ENCODE data around the gene GMDS.

The GMDS gene

GRCh38 chr6:1639430-1639829 lies 606.0 kb downstream of the GMDS start:
- no peaks in the 10 kb centered on the region for H3K27me3 ChIP-seq
- no peaks in the 10 kb centered on the region for H3K36me3 ChIP-seq
- no peak for DNase-seq
- TF ChIP-seq CTCF (IDR thresholded peaks at IDR 0.05; ENCODE audit: low read depth, low read length) = no peak
- H3K4me1 ChIP-seq = peaks cover 5% of the 10 kb centered on the region
- H3K9me3 ChIP-seq = no peaks in the 10 kb centered on the region
- no peak overlapping the region for H3K4me3 ChIP-seq (ENCODE audit: low read depth, low read length)

GRCh38 chr6:1636971-1637871 lies 608.2 kb downstream of the GMDS start:
- no peaks in the 10 kb centered on the region for H3K36me3 ChIP-seq
- no peaks in the 10 kb centered on the region for H3K27me3 ChIP-seq
- no peak for TF ChIP-seq CTCF (IDR thresholded peaks at IDR 0.05; ENCODE audit: low read depth, low read length)
- peaks cover 5% of the 10 kb centered on the region for H3K4me1 ChIP-seq
- H3K9me3 ChIP-seq = no peaks in the 10 kb centered on the region
- no peak for DNase-seq
- H3K4me3 ChIP-seq (ENCODE audit: low read depth, low read length) = no peak overlapping the region

GRCh38 chr6:1636272-1636825 lies 609.1 kb downstream of the GMDS start:
- no peak for TF ChIP-seq CTCF (IDR thresholded peaks at IDR 0.05; ENCODE audit: low read depth, low read length)
- H3K9me3 ChIP-seq = no peaks in the 10 kb centered on the region
- H3K4me1 ChIP-seq = peaks cover 5% of the 10 kb centered on the region
- H3K36me3 ChIP-seq = no peaks in the 10 kb centered on the region
- no peaks in the 10 kb centered on the region for H3K27me3 ChIP-seq
- no peak overlapping the region for H3K4me3 ChIP-seq (ENCODE audit: low read depth, low read length)
- DNase-seq = no peak

GRCh38 chr6:1635305-1636010 lies 609.9 kb downstream of the GMDS start:
- no peak for DNase-seq
- TF ChIP-seq CTCF (IDR thresholded peaks at IDR 0.05; ENCODE audit: low read depth, low read length) = no peak

GRCh38 chr6:1634081-1634480 lies 611.3 kb downstream of the GMDS start:
- H3K9me3 ChIP-seq = no peaks in the 10 kb centered on the region
- no peaks in the 10 kb centered on the region for H3K27me3 ChIP-seq
- no peaks in the 10 kb centered on the region; the same call in 1 of the 2 replicates for H3K4me1 ChIP-seq
- no peak overlapping the region for H3K4me3 ChIP-seq (ENCODE audit: low read depth, low read length)
- H3K36me3 ChIP-seq = no peaks in the 10 kb centered on the region
- TF ChIP-seq CTCF (IDR thresholded peaks at IDR 0.05; ENCODE audit: low read depth, low read length) = no peak
- no peak for DNase-seq

More at GRCh38 chr6:1635305-1636010, 609.9 kb downstream of the GMDS start:
- no peaks in the 10 kb centered on the region for H3K27me3 ChIP-seq
- no peaks in the 10 kb centered on the region; the same call in 1 of the 2 replicates for H3K4me1 ChIP-seq
- H3K9me3 ChIP-seq = no peaks in the 10 kb centered on the region
- no peaks in the 10 kb centered on the region for H3K36me3 ChIP-seq
- no peak overlapping the region for H3K4me3 ChIP-seq (ENCODE audit: low read depth, low read length)
